Stimulated activated naive CD4-positive, alpha-beta T cell treated with Interleukin-2 at 50 U/mL for 16 hours (primary cell): ENCODE measurements around the gene CASZ1.

Experiments used
- DNase-seq: peaks from one replicate; lab custom pipeline; 2025; lab: John Stamatoyannopoulos, UW

The CASZ1 gene

DNA sequence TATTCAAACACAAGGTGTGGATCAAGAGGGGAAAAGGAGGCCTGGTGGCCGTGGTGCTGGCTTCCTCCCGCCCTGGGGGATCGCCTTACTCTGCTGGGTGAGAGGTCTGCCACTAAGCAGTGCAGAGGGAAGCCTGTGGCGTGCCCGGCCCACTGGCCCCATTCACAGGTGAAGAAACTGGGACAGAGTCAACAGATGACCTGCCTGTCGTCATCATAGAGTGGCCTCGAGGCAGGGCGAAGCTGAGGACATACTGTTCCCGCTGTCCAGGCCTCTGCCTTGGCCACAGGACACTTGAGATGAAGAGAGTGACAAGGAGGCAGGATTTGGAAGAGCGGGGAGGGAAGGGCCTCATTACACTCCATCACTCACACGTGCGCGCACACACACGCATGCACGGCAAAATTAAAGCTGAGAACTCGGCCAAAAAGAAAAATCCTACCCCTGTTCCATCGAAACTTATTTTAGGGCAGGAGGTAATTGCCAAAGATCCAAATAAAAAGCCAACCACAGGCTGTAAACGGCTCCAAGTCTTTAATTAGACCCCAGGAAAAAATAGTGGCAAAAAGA, 50.5 kb downstream of the CASZ1 start:
- no peak for DNase-seq

- DNase-seq: no peak
These were observed 51.1 kb downstream of the CASZ1 start for GRCh38 chr1:10745383-10745782.

GRCh38 chr1:10744654-10745238, 51.7 kb downstream of the CASZ1 start:
- no peak for DNase-seq

- no peak for DNase-seq
These were observed 52.4 kb downstream of the CASZ1 start for GRCh38 chr1:10744029-10744428.

GRCh38 chr1:10741696-10742095, 54.8 kb downstream of the CASZ1 start:
- no peak for DNase-seq

DNA sequence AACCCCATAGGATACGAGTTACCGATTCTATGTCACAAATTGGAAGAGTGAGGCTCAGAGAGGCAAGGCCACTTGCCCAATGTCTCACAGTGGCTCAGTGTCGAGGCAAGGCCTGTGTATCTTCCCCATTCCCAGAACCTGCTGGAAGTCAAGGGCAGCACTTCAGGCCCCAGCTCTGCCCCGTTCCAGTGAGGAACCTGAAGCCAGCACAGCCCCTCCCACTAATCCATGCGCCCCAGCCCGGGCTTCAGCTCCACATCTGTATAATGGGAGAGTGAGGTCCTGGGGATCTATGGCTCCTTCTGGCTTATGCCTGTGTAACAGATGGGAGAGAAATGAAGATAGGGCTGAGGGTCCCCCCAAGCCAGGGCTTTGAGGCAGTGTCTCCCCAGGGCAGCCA, 56.3 kb downstream of the CASZ1 start:
- DNase-seq: no peak

- no peak for DNase-seq
These were observed 56.9 kb downstream of the CASZ1 start for GRCh38 chr1:10739589-10739988.

GRCh38 chr1:10738061-10739058, 58.1 kb downstream of the CASZ1 start:
- no peak for DNase-seq

- no peak for DNase-seq
These were observed 58.8 kb downstream of the CASZ1 start for GRCh38 chr1:10737651-10738050.

GRCh38 chr1:10736634-10737586, 59.5 kb downstream of the CASZ1 start:
- DNase-seq: no peak

DNA sequence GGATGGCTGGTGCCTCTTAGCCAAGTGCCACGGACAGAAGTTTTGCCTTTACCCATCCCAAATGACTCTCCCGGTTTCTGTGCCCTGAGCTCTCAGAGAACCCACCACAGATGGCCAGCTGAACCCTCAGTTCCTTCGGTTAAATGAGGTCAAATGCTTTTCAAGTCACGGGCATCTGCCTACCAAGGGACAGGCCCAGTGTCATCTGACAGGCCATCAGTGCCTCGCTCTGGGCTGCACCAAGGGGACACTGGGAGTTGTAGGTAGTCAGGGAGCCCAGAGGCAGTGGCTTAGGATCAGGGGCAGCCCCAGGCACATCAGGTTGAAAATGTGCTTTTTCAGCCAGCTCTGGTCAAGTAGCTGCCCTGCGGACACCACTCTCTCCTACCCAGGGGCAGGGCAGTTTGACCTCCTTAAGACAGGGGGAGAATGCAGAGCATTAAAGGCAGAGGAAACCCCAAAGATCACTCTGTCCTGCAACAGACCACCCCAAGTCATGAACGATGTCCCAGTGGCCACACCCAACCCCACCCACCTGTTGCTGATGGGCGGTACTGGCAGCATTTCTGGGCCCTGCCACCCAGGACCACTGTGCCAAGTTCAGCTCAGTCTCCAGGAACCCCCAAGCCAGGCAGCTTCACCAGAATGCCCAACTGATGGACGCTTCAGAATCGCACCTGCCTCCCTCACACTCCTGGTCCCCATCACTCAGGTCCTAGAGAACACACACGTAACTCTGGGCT, 60.7 kb downstream of the CASZ1 start:
- DNase-seq: no peak

DNA sequence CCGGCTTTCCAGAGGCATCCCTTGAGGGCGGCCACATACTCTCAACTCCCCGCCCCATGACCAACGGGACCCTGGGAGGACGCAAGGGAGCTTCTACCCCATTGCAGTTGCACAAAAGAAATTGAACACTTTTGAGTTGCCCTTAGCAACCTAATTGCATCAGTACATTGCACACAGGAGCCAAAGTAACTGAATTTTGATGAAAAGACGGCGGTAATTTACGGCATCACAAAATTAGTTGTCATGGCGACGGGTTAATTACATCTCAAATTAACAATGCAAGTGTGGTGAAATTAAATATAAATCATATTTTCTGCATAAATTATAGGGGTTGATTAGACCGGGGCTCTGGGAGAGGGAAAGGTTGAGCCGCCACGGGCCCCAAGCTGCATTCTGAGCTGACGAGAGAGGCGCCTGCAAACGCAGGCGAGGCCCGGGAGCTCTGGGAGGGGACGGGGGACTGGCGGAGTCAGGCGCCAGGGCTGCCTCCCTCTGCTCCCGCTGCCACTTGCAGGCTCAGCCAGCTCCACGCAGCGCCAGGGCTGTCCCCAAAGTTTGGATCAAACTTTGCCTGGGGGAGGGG, 61.4 kb downstream of the CASZ1 start:
- no peak for DNase-seq

DNA sequence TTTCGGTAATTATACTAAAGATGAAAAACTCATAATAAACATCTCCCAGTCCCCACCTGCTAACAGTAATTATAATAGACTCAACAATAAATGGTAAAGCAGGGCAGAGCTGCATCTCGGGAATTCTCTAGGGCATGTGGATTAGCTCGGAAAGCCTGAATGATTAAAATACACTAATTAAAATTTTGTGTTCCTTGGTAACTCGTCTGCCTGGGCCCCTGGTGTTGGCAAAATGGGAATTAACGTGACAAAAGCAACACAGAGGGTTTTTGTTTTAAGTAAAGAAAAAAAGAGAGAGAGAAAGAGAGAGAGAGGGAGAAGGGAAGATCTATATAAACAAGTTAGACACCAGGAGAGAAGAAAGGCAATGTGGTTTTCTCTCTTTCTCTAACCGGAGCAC, 62.1 kb downstream of the CASZ1 start:
- no peak for DNase-seq

- DNase-seq: peak; percentile 33
These were observed 62.7 kb downstream of the CASZ1 start for GRCh38 chr1:10733474-10734366.

- no peak for DNase-seq
These were observed 65.5 kb downstream of the CASZ1 start for GRCh38 chr1:10730985-10731384.

DNA sequence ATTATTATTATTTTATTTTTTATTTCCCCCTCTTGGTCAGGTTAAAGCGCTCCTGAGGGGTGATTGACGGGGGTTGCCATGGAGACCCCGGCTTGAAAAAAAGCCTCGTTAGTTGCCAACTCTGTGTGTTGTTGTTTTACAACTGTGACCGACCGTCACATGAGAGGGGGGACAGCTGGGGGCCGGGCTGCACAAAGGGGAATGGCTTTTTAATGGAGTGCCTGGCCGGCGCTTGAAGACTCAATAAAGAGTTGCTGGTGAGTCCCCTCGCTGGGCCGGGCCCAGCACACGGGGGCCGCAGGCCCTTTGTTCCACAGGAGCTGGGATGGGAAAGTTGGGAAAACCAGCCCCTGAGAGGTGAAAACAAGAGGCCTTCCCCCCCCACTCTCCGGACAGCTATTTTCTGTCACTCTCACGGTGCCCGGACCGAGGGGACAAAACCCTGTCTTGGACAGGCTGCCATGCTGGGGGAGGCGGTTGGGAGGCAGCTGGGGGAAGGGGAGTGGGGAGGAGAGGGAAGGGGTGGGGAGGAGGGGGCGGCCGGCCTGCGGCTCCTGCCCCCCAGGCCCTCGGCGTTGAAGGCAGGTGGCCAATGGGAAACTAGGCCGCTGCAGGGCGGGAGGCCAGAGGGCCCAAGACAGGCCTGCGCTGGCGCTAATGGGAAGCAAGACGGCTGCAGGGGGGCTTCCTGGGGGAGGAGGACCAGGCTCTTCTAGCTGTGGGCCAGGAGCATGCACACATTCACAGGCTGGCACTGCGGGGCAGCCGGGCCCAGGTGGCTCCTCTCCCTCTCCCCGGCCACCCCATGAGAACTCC, 67.6 kb downstream of the CASZ1 start:
- no peak for DNase-seq

- no peak for DNase-seq
These were observed 68.7 kb downstream of the CASZ1 start for GRCh38 chr1:10727751-10728232.

DNA sequence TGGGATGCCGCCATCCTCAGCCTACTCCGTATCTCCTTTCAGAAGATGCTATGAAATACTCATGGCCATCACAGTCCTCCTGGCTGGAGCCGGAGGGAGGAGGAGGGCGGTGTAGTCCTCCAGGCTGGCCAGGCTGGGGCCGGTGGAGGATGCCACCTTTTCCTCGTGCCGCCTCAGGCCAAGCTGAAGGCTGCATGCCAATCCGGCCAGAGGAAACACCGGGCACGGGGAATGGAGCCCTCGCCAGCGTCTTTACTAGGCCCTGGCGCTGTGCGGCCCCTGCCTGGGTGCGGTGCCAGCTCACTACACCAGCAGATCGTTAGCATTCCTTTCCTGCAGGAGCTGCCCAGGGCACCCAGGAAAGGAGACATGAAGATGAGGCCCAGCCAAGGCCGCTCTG, 70.1 kb downstream of the CASZ1 start:
- no peak for DNase-seq
